GM23338 (cell line): Measurements from ENCODE around the gene AOC3. TPM values are rescaled to one million over a fixed set of nuclear protein-coding genes. Genes with fewer than 3 reads are reported as not detected.

Experiments used
- ATAC-seq: fragments of 200-7000 bp; cut with Tn5 transposase; 3 replicates; pipeline ENCODE4 v1.9.1; 2020
- DNase-seq: peaks from one replicate; pipeline ENCODE4 v3.0.0-alpha.2; 2015; ENCODE audit warnings: low spot score
- H2AFZ ChIP-seq: fragments of 200-600 bp; sonication (generic); 2 replicates; pipeline ENCODE4 v1.8.0; 2016; ENCODE audit warnings: antibody characterized with exemption, mild to moderate bottlenecking, moderate library complexity
- H3F3A ChIP-seq: fragments of 200-600 bp; sonication (generic); replicated peaks from 2 replicates; pipeline ENCODE4 v1.8.0; 2017; ENCODE audit warnings: antibody characterized with exemption, mixed run types, low read depth
- H3K27ac ChIP-seq: fragments of 200-600 bp; sonication (generic); 2 replicates; pipeline ENCODE4 v1.6.1; 2016; ENCODE audit warnings: low read depth
- H3K27me3 ChIP-seq: fragments of 200-600 bp; sonication (generic); 2 replicates; pipeline ENCODE4 v1.8.0; 2016; ENCODE audit warnings: mild to moderate bottlenecking, mixed run types, moderate library complexity; ENCODE audit not compliant: insufficient read depth
- H3K36me3 ChIP-seq: fragments of 200-600 bp; sonication (generic); 2 replicates; pipeline ENCODE4 v1.8.0; 2016; ENCODE audit warnings: mild to moderate bottlenecking; ENCODE audit not compliant: insufficient read depth
- H3K4me1 ChIP-seq: fragments of 200-600 bp; sonication (generic); 2 replicates; pipeline ENCODE4 v1.8.0; 2016; ENCODE audit warnings: mild to moderate bottlenecking, moderate library complexity; ENCODE audit not compliant: insufficient read depth
- H3K4me2 ChIP-seq: fragments of 200-600 bp; sonication (generic); 2 replicates; pipeline ENCODE4 v1.7.1; 2017; ENCODE audit warnings: mixed run types
- H3K4me3 ChIP-seq: fragments of 200-600 bp; sonication (generic); 2 replicates; pipeline ENCODE4 v1.6.1; 2016; ENCODE audit warnings: mixed run types
- H3K79me2 ChIP-seq: fragments of 200-600 bp; sonication (generic); replicated peaks from 2 replicates; pipeline ENCODE4 v1.8.0; 2017; ENCODE audit warnings: mild to moderate bottlenecking; ENCODE audit not compliant: insufficient read depth
- H3K9me2 ChIP-seq: fragments of 200-600 bp; sonication (generic); 2 replicates; pipeline ENCODE4 v1.8.0; 2017; ENCODE audit not compliant: insufficient read depth
- H4K20me1 ChIP-seq: fragments of 200-600 bp; sonication (generic); replicated peaks from 2 replicates; pipeline ENCODE4 v1.8.0; 2017; ENCODE audit warnings: mild to moderate bottlenecking; ENCODE audit not compliant: insufficient read depth
- H3K27ac Mint-ChIP-seq: 2 replicates; pipeline ENCODE4 v1.8.0; 2020; ENCODE audit warnings: inconsistent platforms, mild to moderate bottlenecking, moderate library complexity, mixed read lengths
- H3K27me3 Mint-ChIP-seq: 3 replicates; pipeline ENCODE4 v1.8.0; 2022; ENCODE audit warnings: low read depth, mild to moderate bottlenecking, moderate library complexity, mixed read lengths, inconsistent platforms; ENCODE audit not compliant: insufficient read depth, poor library complexity
- H3K36me3 Mint-ChIP-seq: 3 replicates; pipeline ENCODE4 v1.8.0; 2021; ENCODE audit warnings: low read depth, mild to moderate bottlenecking, inconsistent platforms, moderate library complexity, mixed read lengths
- H3K4me1 Mint-ChIP-seq: 3 replicates; pipeline ENCODE4 v1.8.0; 2020; ENCODE audit warnings: mild to moderate bottlenecking, inconsistent platforms, mixed read lengths
- H3K4me3 Mint-ChIP-seq: 3 replicates; pipeline ENCODE4 v1.8.0; 2021; ENCODE audit warnings: moderate library complexity, mild to moderate bottlenecking, inconsistent platforms, mixed read lengths
- H3K9me3 Mint-ChIP-seq: 3 replicates; pipeline ENCODE4 v1.8.0; 2020; ENCODE audit warnings: moderate library complexity, mild to moderate bottlenecking, inconsistent platforms, mixed read lengths
- CREB1 ChIP-seq: fragments of 250-450 bp; sonication (Bioruptor Pico); IDR thresholded peaks from 2 replicates; pipeline ENCODE4 v1.5.0; 2020; ENCODE audit warnings: low read depth, mild to moderate bottlenecking, moderate library complexity
- EZH2 ChIP-seq: fragments of 200-600 bp; sonication (generic); IDR thresholded peaks from one replicate; pipeline ENCODE4 v1.8.0; 2017; ENCODE audit warnings: antibody characterized with exemption, mild to moderate bottlenecking, low read depth; ENCODE audit not compliant: unreplicated experiment
- EZH2phosphoT487 ChIP-seq: fragments of 200-600 bp; sonication (generic); IDR thresholded peaks from one replicate; pipeline ENCODE4 v1.8.1; 2018; ENCODE audit warnings: antibody characterized with exemption; ENCODE audit not compliant: unreplicated experiment
- NANOG ChIP-seq: IDR thresholded peaks from 2 replicates; pipeline ENCODE4 v1.6.1; 2016; ENCODE audit warnings: antibody characterized with exemption, borderline replicate concordance
- STAT1 ChIP-seq: IDR thresholded peaks from one replicate; pipeline ENCODE4 v1.6.1; 2016; ENCODE audit warnings: antibody characterized with exemption; ENCODE audit not compliant: unreplicated experiment
- ZNF114 ChIP-seq: fragments of 250-450 bp; sonication (Bioruptor Pico); IDR thresholded peaks from 2 replicates; pipeline ENCODE4 v1.5.0; 2020; ENCODE audit warnings: mild to moderate bottlenecking, moderate library complexity
- ZNF331 ChIP-seq: fragments of 250-450 bp; sonication (Bioruptor Pico); IDR thresholded peaks from 2 replicates; pipeline ENCODE4 v1.5.0; 2020; ENCODE audit warnings: low read depth, mild to moderate bottlenecking, moderate library complexity
- polyA plus RNA-seq: library from polyadenylated mRNA; unstranded; fragments of >200 nt; fragmentation: Nextera tagmentation; extraction: Ambion mirVana; gene quantifications from 2 replicates; pipeline ENCODE4 v1.2.1, GENCODE V29; 2016
- total RNA-seq: library from RNA; depleted of rRNA; stranded (reverse); fragments of >200 nt; shearing (Covaris generic); gene quantifications from 2 replicates; pipeline ENCODE4 v1.2.3, GENCODE V29; 2014
- TF ChIP-seq, protein P1 (sequence below): IDR thresholded peaks from 2 replicates; pipeline ENCODE4 v1.6.1; 2016; ENCODE audit warnings: antibody characterized with exemption
- TF ChIP-seq, protein P2 (sequence below): IDR thresholded peaks from one replicate; pipeline ENCODE4 v1.6.1; 2018; ENCODE audit warnings: antibody characterized with exemption; ENCODE audit not compliant: unreplicated experiment
- TF ChIP-seq, protein P3 (sequence below): fragments of 250-450 bp; sonication (Bioruptor Pico); IDR thresholded peaks from 2 replicates; pipeline ENCODE4 v1.5.0; 2020; ENCODE audit warnings: mild to moderate bottlenecking, moderate library complexity
- TF ChIP-seq, protein P4 (sequence below), 2 experiments: fragments of 200-600 bp in 1 of 2; sonication (generic) in 1 of 2; conservative IDR thresholded peaks; 2 replicates each; pipeline versions ENCODE4 v1.5.1 to v1.6.1; 2016 to 2017; ENCODE audit warnings: antibody characterized with exemption in 2 of 2, low read depth in 2 of 2, mild to moderate bottlenecking in 2 of 2, moderate library complexity in 1 of 2

Gene AOC3
- total and polyA plus RNA-seq, 2 experiments from 2014 or later = 1.4 to 1.7 TPM

DNA sequence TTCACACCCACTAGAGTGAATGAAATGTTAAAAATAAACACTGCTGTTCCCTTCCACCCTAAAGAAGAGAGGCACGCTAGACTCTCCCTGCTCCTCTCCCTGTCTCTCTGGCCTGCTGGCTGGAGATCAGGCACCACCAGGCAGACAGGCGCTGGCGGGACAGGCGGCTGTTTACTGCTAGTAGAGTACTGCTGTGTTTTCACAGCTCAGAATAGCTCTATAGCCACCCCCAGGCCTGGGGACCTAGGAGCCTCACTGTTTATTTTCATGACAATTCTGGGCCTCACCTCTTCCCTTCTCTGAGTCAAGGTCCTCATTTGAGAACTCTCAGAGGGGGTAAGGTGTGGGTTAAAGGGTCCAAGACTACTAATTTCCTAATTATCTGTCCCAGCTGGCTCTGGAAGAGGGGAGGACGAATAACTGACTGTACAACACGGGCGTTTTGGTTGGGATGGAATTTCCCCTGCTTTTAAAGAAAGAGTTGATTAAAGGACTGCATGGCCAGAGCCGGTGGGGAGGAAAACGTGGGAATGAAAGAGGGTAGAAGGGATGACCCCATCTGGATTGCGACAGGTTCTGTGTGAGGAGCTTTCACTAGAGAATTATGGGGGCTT lies 40.6 kb downstream of the AOC3 start (continued):
- no peak for TF ChIP-seq ZNF114 (CRISPR knock-in tag)
- no peak for TF ChIP-seq ZNF331
- no peak for TF ChIP-seq STAT1
- TF ChIP-seq, protein P1, sequence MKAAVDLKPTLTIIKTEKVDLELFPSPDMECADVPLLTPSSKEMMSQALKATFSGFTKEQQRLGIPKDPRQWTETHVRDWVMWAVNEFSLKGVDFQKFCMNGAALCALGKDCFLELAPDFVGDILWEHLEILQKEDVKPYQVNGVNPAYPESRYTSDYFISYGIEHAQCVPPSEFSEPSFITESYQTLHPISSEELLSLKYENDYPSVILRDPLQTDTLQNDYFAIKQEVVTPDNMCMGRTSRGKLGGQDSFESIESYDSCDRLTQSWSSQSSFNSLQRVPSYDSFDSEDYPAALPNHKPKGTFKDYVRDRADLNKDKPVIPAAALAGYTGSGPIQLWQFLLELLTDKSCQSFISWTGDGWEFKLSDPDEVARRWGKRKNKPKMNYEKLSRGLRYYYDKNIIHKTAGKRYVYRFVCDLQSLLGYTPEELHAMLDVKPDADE = no peak
- no peak for TF ChIP-seq CREB1
- TF ChIP-seq, protein P2, sequence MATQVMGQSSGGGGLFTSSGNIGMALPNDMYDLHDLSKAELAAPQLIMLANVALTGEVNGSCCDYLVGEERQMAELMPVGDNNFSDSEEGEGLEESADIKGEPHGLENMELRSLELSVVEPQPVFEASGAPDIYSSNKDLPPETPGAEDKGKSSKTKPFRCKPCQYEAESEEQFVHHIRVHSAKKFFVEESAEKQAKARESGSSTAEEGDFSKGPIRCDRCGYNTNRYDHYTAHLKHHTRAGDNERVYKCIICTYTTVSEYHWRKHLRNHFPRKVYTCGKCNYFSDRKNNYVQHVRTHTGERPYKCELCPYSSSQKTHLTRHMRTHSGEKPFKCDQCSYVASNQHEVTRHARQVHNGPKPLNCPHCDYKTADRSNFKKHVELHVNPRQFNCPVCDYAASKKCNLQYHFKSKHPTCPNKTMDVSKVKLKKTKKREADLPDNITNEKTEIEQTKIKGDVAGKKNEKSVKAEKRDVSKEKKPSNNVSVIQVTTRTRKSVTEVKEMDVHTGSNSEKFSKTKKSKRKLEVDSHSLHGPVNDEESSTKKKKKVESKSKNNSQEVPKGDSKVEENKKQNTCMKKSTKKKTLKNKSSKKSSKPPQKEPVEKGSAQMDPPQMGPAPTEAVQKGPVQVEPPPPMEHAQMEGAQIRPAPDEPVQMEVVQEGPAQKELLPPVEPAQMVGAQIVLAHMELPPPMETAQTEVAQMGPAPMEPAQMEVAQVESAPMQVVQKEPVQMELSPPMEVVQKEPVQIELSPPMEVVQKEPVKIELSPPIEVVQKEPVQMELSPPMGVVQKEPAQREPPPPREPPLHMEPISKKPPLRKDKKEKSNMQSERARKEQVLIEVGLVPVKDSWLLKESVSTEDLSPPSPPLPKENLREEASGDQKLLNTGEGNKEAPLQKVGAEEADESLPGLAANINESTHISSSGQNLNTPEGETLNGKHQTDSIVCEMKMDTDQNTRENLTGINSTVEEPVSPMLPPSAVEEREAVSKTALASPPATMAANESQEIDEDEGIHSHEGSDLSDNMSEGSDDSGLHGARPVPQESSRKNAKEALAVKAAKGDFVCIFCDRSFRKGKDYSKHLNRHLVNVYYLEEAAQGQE = no peak

DNA sequence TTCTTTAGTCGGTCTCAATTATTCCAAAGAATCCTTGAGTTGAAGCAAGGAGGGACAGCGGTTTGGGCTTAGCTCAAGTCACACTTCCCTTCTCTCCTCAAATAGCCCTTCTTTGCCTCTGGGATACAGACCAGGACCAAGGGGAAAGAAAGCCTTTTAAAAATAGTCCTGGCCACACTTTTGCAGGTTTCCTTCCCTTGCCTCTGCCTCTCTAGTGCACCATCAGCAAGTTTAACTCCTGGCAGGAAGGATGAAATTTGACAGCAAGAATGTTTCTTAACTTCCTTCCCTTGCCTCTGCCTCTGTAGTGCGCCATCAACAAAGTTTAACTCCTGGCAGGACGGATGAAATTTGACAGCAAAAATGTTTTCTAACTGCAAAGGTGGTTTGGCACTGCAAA lies 42.4 kb downstream of the AOC3 start:
- no peaks in the 10 kb centered on the region for H4K20me1 ChIP-seq
- DNase-seq (no peak), ATAC-seq (no peak)
- Mint-ChIP-seq H3K27me3 (peaks cover 6% of the 10 kb centered on the region), H3K4me3 (no peak overlapping the region; the same call in 2 of the 3 replicates), H3K27ac (no peak overlapping the region; the same call in 1 of the 2 replicates), H3K36me3 (no peaks in the 10 kb centered on the region), H3K9me3 (peaks cover 2% of the 10 kb centered on the region; the same call in 1 of the 3 replicates), H3K4me1 (peaks cover 14% of the 10 kb centered on the region)
- H3K27ac ChIP-seq = no peak overlapping the region
- no peak overlapping the region for H3K4me2 ChIP-seq
- H3K36me3 ChIP-seq = no peaks in the 10 kb centered on the region
- no peaks in the 10 kb centered on the region for H3K79me2 ChIP-seq
- H3K27me3 ChIP-seq = no peaks in the 10 kb centered on the region
- 0 out of 2 replicates have a peak, but pooled peaks cover 4% of the 10 kb centered on the region for H3K9me2 ChIP-seq
- no peaks in the 10 kb centered on the region for H3F3A ChIP-seq
- no peak overlapping the region for H3K4me3 ChIP-seq
- H2AFZ ChIP-seq = peak overlapping the region; percentile 97
- H3K4me1 ChIP-seq = peaks cover 17% of the 10 kb centered on the region
- TF ChIP-seq EZH2 = no peak
- TF ChIP-seq, protein P3, sequence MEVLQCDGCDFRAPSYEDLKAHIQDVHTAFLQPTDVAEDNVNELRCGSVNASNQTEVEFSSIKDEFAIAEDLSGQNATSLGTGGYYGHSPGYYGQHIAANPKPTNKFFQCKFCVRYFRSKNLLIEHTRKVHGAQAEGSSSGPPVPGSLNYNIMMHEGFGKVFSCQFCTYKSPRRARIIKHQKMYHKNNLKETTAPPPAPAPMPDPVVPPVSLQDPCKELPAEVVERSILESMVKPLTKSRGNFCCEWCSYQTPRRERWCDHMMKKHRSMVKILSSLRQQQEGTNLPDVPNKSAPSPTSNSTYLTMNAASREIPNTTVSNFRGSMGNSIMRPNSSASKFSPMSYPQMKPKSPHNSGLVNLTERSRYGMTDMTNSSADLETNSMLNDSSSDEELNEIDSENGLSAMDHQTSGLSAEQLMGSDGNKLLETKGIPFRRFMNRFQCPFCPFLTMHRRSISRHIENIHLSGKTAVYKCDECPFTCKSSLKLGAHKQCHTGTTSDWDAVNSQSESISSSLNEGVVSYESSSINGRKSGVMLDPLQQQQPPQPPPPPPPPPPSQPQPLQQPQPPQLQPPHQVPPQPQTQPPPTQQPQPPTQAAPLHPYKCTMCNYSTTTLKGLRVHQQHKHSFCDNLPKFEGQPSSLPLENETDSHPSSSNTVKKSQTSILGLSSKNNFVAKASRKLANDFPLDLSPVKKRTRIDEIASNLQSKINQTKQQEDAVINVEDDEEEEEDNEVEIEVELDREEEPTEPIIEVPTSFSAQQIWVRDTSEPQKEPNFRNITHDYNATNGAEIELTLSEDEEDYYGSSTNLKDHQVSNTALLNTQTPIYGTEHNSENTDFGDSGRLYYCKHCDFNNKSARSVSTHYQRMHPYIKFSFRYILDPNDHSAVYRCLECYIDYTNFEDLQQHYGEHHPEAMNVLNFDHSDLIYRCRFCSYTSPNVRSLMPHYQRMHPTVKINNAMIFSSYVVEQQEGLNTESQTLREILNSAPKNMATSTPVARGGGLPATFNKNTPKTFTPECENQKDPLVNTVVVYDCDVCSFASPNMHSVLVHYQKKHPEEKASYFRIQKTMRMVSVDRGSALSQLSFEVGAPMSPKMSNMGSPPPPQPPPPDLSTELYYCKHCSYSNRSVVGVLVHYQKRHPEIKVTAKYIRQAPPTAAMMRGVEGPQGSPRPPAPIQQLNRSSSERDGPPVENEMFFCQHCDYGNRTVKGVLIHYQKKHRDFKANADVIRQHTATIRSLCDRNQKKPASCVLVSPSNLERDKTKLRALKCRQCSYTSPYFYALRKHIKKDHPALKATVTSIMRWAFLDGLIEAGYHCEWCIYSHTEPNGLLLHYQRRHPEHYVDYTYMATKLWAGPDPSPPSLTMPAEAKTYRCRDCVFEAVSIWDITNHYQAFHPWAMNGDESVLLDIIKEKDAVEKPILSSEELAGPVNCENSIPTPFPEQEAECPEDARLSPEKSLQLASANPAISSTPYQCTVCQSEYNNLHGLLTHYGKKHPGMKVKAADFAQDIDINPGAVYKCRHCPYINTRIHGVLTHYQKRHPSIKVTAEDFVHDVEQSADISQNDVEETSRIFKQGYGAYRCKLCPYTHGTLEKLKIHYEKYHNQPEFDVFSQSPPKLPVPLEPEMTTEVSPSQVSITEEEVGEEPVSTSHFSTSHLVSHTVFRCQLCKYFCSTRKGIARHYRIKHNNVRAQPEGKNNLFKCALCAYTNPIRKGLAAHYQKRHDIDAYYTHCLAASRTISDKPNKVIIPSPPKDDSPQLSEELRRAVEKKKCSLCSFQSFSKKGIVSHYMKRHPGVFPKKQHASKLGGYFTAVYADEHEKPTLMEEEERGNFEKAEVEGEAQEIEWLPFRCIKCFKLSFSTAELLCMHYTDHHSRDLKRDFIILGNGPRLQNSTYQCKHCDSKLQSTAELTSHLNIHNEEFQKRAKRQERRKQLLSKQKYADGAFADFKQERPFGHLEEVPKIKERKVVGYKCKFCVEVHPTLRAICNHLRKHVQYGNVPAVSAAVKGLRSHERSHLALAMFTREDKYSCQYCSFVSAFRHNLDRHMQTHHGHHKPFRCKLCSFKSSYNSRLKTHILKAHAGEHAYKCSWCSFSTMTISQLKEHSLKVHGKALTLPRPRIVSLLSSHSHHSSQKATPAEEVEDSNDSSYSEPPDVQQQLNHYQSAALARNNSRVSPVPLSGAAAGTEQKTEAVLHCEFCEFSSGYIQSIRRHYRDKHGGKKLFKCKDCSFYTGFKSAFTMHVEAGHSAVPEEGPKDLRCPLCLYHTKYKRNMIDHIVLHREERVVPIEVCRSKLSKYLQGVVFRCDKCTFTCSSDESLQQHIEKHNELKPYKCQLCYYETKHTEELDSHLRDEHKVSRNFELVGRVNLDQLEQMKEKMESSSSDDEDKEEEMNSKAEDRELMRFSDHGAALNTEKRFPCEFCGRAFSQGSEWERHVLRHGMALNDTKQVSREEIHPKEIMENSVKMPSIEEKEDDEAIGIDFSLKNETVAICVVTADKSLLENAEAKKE (CRISPR knock-in tag) = no peak
- TF ChIP-seq ZNF114 (CRISPR knock-in tag) = no peak
- TF ChIP-seq, protein P1 = no peak
- TF ChIP-seq EZH2phosphoT487 = no peak
- TF ChIP-seq NANOG = no peak
- TF ChIP-seq, protein P4, sequence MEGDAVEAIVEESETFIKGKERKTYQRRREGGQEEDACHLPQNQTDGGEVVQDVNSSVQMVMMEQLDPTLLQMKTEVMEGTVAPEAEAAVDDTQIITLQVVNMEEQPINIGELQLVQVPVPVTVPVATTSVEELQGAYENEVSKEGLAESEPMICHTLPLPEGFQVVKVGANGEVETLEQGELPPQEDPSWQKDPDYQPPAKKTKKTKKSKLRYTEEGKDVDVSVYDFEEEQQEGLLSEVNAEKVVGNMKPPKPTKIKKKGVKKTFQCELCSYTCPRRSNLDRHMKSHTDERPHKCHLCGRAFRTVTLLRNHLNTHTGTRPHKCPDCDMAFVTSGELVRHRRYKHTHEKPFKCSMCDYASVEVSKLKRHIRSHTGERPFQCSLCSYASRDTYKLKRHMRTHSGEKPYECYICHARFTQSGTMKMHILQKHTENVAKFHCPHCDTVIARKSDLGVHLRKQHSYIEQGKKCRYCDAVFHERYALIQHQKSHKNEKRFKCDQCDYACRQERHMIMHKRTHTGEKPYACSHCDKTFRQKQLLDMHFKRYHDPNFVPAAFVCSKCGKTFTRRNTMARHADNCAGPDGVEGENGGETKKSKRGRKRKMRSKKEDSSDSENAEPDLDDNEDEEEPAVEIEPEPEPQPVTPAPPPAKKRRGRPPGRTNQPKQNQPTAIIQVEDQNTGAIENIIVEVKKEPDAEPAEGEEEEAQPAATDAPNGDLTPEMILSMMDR (conservative IDR thresholded peaks at IDR 0.05; ENCODE audit: low read depth in 2 of 2) = no peak
